Activated CD8-positive, alpha-beta memory T cell treated with anti-CD3 and anti-CD28 coated beads, Interleukin-2, amount 10 ng/mL, durations not matched to agents 7 days and 5 days (primary cell): Measurements from ENCODE around the gene BID. TPM values are rescaled to one million over a fixed set of nuclear protein-coding genes. Genes with fewer than 3 reads are reported as not detected.

Source experiments
- ATAC-seq: fragments of 150-1000 bp; cut with Tn5 transposase; one replicate; pipeline ENCODE4 v1.10.0; 2021; ENCODE audit warnings: moderate library complexity
- CTCF ChIA-PET: fragments of 350-600 bp; sonication (Branson Sonifier 250); formaldehyde crosslinking; loops from one replicate; lab custom pipeline; 2021; ENCODE audit warnings: antibody characterized with exemption; lab: Charles Lee
- DNase-seq: peaks from one replicate; pipeline ENCODE4 v3.0.0-alpha.2; 2020
- H3K27ac Mint-ChIP-seq: one replicate; pipeline ENCODE4 v1.8.0; 2021; ENCODE audit warnings: mild to moderate bottlenecking, mixed read lengths
- H3K27me3 Mint-ChIP-seq: one replicate; pipeline ENCODE4 v1.8.0; 2021; ENCODE audit warnings: mixed read lengths
- H3K36me3 Mint-ChIP-seq: one replicate; pipeline ENCODE4 v1.8.0; 2021; ENCODE audit warnings: mild to moderate bottlenecking, mixed read lengths
- H3K4me1 Mint-ChIP-seq: one replicate; pipeline ENCODE4 v1.8.0; 2021; ENCODE audit warnings: mixed read lengths
- H3K4me3 Mint-ChIP-seq: one replicate; pipeline ENCODE4 v1.8.0; 2021; ENCODE audit warnings: mild to moderate bottlenecking, moderate library complexity, mixed read lengths
- H3K9me3 Mint-ChIP-seq: one replicate; pipeline ENCODE4 v1.8.0; 2022; ENCODE audit warnings: low read depth, mixed read lengths
- total RNA-seq, 2 experiments: library from RNA; stranded (reverse); gene quantifications; one replicate each; pipeline ENCODE4 v1.2.3, GENCODE V29; 2021

BID gene
- total RNA-seq, 2 experiments from 2014 or later: 16.4 to 29.2 TPM

- Mint-ChIP-seq H3K4me1 (peaks cover 3% of the 10 kb centered on the region), H3K36me3 (no peaks in the 10 kb centered on the region), H3K27ac (no peak overlapping the region), H3K4me3 (no peak overlapping the region), H3K27me3 (no peaks in the 10 kb centered on the region), H3K9me3 (no peaks in the 10 kb centered on the region)
- ATAC-seq (no peak), DNase-seq (no peak)
- CTCF ChIA-PET: no interaction called here
Observed at GRCh38 chr22:17796695-17797094, 22.4 kb upstream of the BID start.

- no peak overlapping the region for H3K27ac Mint-ChIP-seq
Observed at GRCh38 chr22:17795661-17796548, 21.6 kb upstream of the BID start.

GRCh38 chr22:17794726-17795542 lies 20.7 kb upstream of the BID start:
- ATAC-seq: no peak
- Mint-ChIP-seq H3K4me3 (no peak overlapping the region), H3K27me3 (no peaks in the 10 kb centered on the region), H3K27ac (no peak overlapping the region), H3K9me3 (no peaks in the 10 kb centered on the region), H3K36me3 (no peaks in the 10 kb centered on the region), H3K4me1 (peaks cover 3% of the 10 kb centered on the region)
- no peak for DNase-seq
- CTCF ChIA-PET: no interaction called here

More at GRCh38 chr22:17795661-17796548, 21.6 kb upstream of the BID start:
- Mint-ChIP-seq H3K9me3 (no peaks in the 10 kb centered on the region), H3K36me3 (no peaks in the 10 kb centered on the region), H3K27me3 (no peaks in the 10 kb centered on the region), H3K4me1 (peaks cover 3% of the 10 kb centered on the region), H3K4me3 (no peak overlapping the region)
- ATAC-seq: no peak
- no peak for DNase-seq
- CTCF ChIA-PET: no interaction called here

GRCh38 chr22:17792854-17793434 lies 18.7 kb upstream of the BID start:
- no peaks in the 10 kb centered on the region for H3K36me3 Mint-ChIP-seq
- ATAC-seq: no peak
- no peaks in the 10 kb centered on the region for H3K4me1 Mint-ChIP-seq
- no peak for DNase-seq
- H3K4me3 Mint-ChIP-seq: no peak overlapping the region
- H3K27me3 Mint-ChIP-seq: no peaks in the 10 kb centered on the region
- no peak overlapping the region for H3K27ac Mint-ChIP-seq
- CTCF ChIA-PET: interaction anchor here (1.3 kb wide), 1 partner anchor 283 kb away, joined by 5 read pairs; no protein-coding TSS in a partner anchor
- no peaks in the 10 kb centered on the region for H3K9me3 Mint-ChIP-seq

- ATAC-seq (no peak), DNase-seq (no peak)
- CTCF ChIA-PET: interaction anchor here (1.3 kb wide), 1 partner anchor 284 kb away, joined by 5 read pairs; no protein-coding TSS in a partner anchor
- Mint-ChIP-seq H3K4me1 (no peaks in the 10 kb centered on the region), H3K27me3 (no peaks in the 10 kb centered on the region), H3K27ac (no peak overlapping the region), H3K36me3 (no peaks in the 10 kb centered on the region), H3K9me3 (no peaks in the 10 kb centered on the region), H3K4me3 (no peak overlapping the region)
Observed at GRCh38 chr22:17792299-17792698, 18.0 kb upstream of the BID start.

GRCh38 chr22:17791196-17791595 lies 16.9 kb upstream of the BID start:
- CTCF ChIA-PET: no interaction called here
- Mint-ChIP-seq H3K27ac (no peak overlapping the region), H3K27me3 (no peaks in the 10 kb centered on the region), H3K4me3 (no peak overlapping the region), H3K9me3 (no peaks in the 10 kb centered on the region), H3K4me1 (peaks cover 3% of the 10 kb centered on the region), H3K36me3 (no peaks in the 10 kb centered on the region)
- no peak for ATAC-seq
- DNase-seq: no peak

- Mint-ChIP-seq H3K4me1 (peaks cover 3% of the 10 kb centered on the region), H3K27me3 (no peaks in the 10 kb centered on the region), H3K4me3 (no peak overlapping the region), H3K27ac (no peak overlapping the region), H3K9me3 (no peaks in the 10 kb centered on the region), H3K36me3 (no peaks in the 10 kb centered on the region)
- DNase-seq (no peak), ATAC-seq (no peak)
- CTCF ChIA-PET: interaction anchor here (1.2 kb wide), 1 partner anchor 12 kb away, joined by 4 read pairs; no protein-coding TSS in a partner anchor
Observed at GRCh38 chr22:17789379-17790200, 15.3 kb upstream of the BID start.

- no peaks in the 10 kb centered on the region for H3K27me3 Mint-ChIP-seq
- CTCF ChIA-PET: interaction anchor here (1.2 to 6.2 kb wide), 3 partner anchors 11 to 45 kb away, joined by 4 to 109 read pairs (median 4); no protein-coding TSS in a partner anchor
- ATAC-seq: no peak
- no peaks in the 10 kb centered on the region for H3K9me3 Mint-ChIP-seq
- DNase-seq: no peak
- peaks cover 3% of the 10 kb centered on the region for H3K4me1 Mint-ChIP-seq
- H3K36me3 Mint-ChIP-seq: no peaks in the 10 kb centered on the region
- no peak overlapping the region for H3K27ac Mint-ChIP-seq
- H3K4me3 Mint-ChIP-seq: no peak overlapping the region
Observed at GRCh38 chr22:17788528-17789378, 14.5 kb upstream of the BID start.

GRCh38 chr22:17787716-17788330 lies 13.6 kb upstream of the BID start:
- Mint-ChIP-seq H3K9me3 (no peaks in the 10 kb centered on the region), H3K27ac (no peak overlapping the region), H3K4me1 (peaks cover 3% of the 10 kb centered on the region), H3K36me3 (no peaks in the 10 kb centered on the region), H3K27me3 (no peaks in the 10 kb centered on the region), H3K4me3 (no peak overlapping the region)
- DNase-seq: no peak
- CTCF ChIA-PET: interaction anchor here (1.0 to 6.2 kb wide), 4 partner anchors 11 to 44 kb away, joined by 3 to 109 read pairs (median 5); no protein-coding TSS in a partner anchor
- no peak for ATAC-seq

- DNase-seq (no peak), ATAC-seq (no peak)
- H3K4me3 Mint-ChIP-seq: no peak overlapping the region
- H3K9me3 Mint-ChIP-seq: no peaks in the 10 kb centered on the region
- no peaks in the 10 kb centered on the region for H3K27me3 Mint-ChIP-seq
- no peaks in the 10 kb centered on the region for H3K36me3 Mint-ChIP-seq
- H3K27ac Mint-ChIP-seq: no peak overlapping the region
- peaks cover 3% of the 10 kb centered on the region for H3K4me1 Mint-ChIP-seq
- CTCF ChIA-PET: interaction anchor here (1.0 to 6.2 kb wide), 5 partner anchors 10 to 56 kb away, joined by 3 to 109 read pairs (median 4); no protein-coding TSS in a partner anchor
Observed at GRCh38 chr22:17787241-17787640, 13.0 kb upstream of the BID start.

GRCh38 chr22:17786435-17787161 lies 12.3 kb upstream of the BID start:
- CTCF ChIA-PET: interaction anchor here (0.9 to 6.2 kb wide), 11 partner anchors 10 to 291 kb away, joined by 3 to 109 read pairs (median 5); partner anchors contain the start of gene PEX26
- Mint-ChIP-seq H3K27ac (no peak overlapping the region), H3K27me3 (no peaks in the 10 kb centered on the region), H3K4me3 (no peak overlapping the region), H3K9me3 (no peaks in the 10 kb centered on the region), H3K4me1 (peaks cover 6% of the 10 kb centered on the region), H3K36me3 (no peaks in the 10 kb centered on the region)
- ATAC-seq (no peak), DNase-seq (no peak)
